GM12873 (cell line): ENCODE results near the gene ELL.

Source experiments
- CTCF ChIP-seq: IDR thresholded peaks from 2 replicates; pipeline ENCODE4 v1.5.1; 2012; ENCODE audit warnings: low read depth, mild to moderate bottlenecking, moderate library complexity, low read length, control low read depth; ENCODE audit not compliant: insufficient read depth; ENCODE audit errors: missing control alignments

The ELL gene

GRCh38 chr19:18430417-18431144, 91.3 kb downstream of the ELL start:
- no peak for TF ChIP-seq CTCF

GRCh38 chr19:18429717-18430416, 92.0 kb downstream of the ELL start:
- no peak for TF ChIP-seq CTCF

GRCh38 chr19:18428787-18429674, 92.8 kb downstream of the ELL start:
- no peak for TF ChIP-seq CTCF

- TF ChIP-seq CTCF: no peak
Measured at GRCh38 chr19:18428173-18428786, 93.6 kb downstream of the ELL start.

- TF ChIP-seq CTCF: no peak
Measured at GRCh38 chr19:18427743-18428113, 94.1 kb downstream of the ELL start.

GRCh38 chr19:18427080-18427742, 94.7 kb downstream of the ELL start:
- TF ChIP-seq CTCF: no peak
